ENCODE data around the gene TAF12.

- TF ChIP-seq AFF4 (CRISPR knock-in tag; IDR thresholded peaks at IDR 0.05; ENCODE audit: borderline replicate concordance) = no peak
- TF ChIP-seq GABPB1 (CRISPR knock-in tag; IDR thresholded peaks at IDR 0.05) = no peak
- no peak for TF ChIP-seq CTCF (IDR thresholded peaks at IDR 0.05)
- no peak for TF ChIP-seq ZNF138 (CRISPR knock-in tag; conservative IDR thresholded peaks at IDR 0.05)
- no peak for TF ChIP-seq PREB (CRISPR knock-in tag; IDR thresholded peaks at IDR 0.05; ENCODE audit: borderline replicate concordance)
- TF ChIP-seq MAX (CRISPR knock-in tag; IDR thresholded peaks at IDR 0.05) = no peak
- TF ChIP-seq NR2C2 (CRISPR knock-in tag; IDR thresholded peaks at IDR 0.05) = no peak
- no peak for TF ChIP-seq E2F4 (CRISPR knock-in tag; IDR thresholded peaks at IDR 0.05; ENCODE audit: borderline replicate concordance, low read depth)
Measured at GRCh38 chr1:28613175-28613574, 29.7 kb downstream of the TAF12 start.
